ENCODE measurements around the gene NAA35. TPM values are rescaled to one million over a fixed set of nuclear protein-coding genes. Genes with fewer than 3 reads are reported as not detected.

Gene NAA35
- total and polyA plus RNA-seq, 2 experiments from 2014 or later, result 17.8 to 28.6 TPM

GRCh38 chr9:85978496-85978895 lies 37.5 kb downstream of the NAA35 start:
- Histone ChIP-seq H3K4me3 (no peak overlapping the region), H3K27ac (no peak overlapping the region), H2AFZ (no peak overlapping the region), H3K27me3 (no peaks in the 10 kb centered on the region), H3K36me3 (replicated peaks; ENCODE audit: insufficient read depth, low read depth) (no peaks in the 10 kb centered on the region), H3K79me2 (no peaks in the 10 kb centered on the region), H4K20me1 (ENCODE audit: insufficient read depth, poor library complexity, severe bottlenecking) (no peaks in the 10 kb centered on the region), H3K4me2 (no peak overlapping the region), H3K9me2 (replicated peaks; ENCODE audit: insufficient read depth) (no peaks in the 10 kb centered on the region), H3K4me1 (ENCODE audit: insufficient read depth) (no peaks in the 10 kb centered on the region), H3K9me3 (ENCODE audit: low read depth) (no peaks in the 10 kb centered on the region)
- no peak for TF ChIP-seq EZH2 (IDR thresholded peaks at IDR 0.05; ENCODE audit: borderline replicate concordance)
- TF ChIP-seq CTCF (IDR thresholded peaks at IDR 0.05; ENCODE audit: poor library complexity), result no peak
- no peak for TF ChIP-seq EZH2phosphoT487 (IDR thresholded peaks at IDR 0.05; ENCODE audit: low read depth, severe bottlenecking, unreplicated experiment)
- no peak for DNase-seq (ENCODE audit: low spot score)
- 93% methylated on average over 4 of the region's 4 CpGs for WGBS (ENCODE audit: low lambda C conversion rate, missing lambda C conversion rate)

GRCh38 chr9:85981369-85981768 lies 40.4 kb downstream of the NAA35 start:
- H2AFZ ChIP-seq, result no peak overlapping the region

GRCh38 chr9:85984457-85984856 lies 43.5 kb downstream of the NAA35 start:
- no peak for DNase-seq (ENCODE audit: low spot score)
- H3K4me1 ChIP-seq (ENCODE audit: insufficient read depth), result no peaks in the 10 kb centered on the region
- H3K9me3 ChIP-seq (ENCODE audit: low read depth), result no peaks in the 10 kb centered on the region
- TF ChIP-seq EZH2phosphoT487 (IDR thresholded peaks at IDR 0.05; ENCODE audit: low read depth, severe bottlenecking, unreplicated experiment) (no peak), CTCF (IDR thresholded peaks at IDR 0.05; ENCODE audit: poor library complexity) (no peak)
- H3K4me2 ChIP-seq, result no peak overlapping the region
- no peaks in the 10 kb centered on the region for H3K9me2 ChIP-seq (replicated peaks; ENCODE audit: insufficient read depth)
- H3K27me3 ChIP-seq, result no peaks in the 10 kb centered on the region
- H3K79me2 ChIP-seq, result peaks cover 3% of the 10 kb centered on the region
- H3K36me3 ChIP-seq (replicated peaks; ENCODE audit: insufficient read depth, low read depth), result no peaks in the 10 kb centered on the region
- 98% methylated on average over 2 of the region's 2 CpGs for WGBS (ENCODE audit: low lambda C conversion rate, missing lambda C conversion rate)
- no peak overlapping the region for H3K27ac ChIP-seq
- H2AFZ ChIP-seq, result no peak overlapping the region
- H3K4me3 ChIP-seq, result no peak overlapping the region
- H4K20me1 ChIP-seq (ENCODE audit: insufficient read depth, poor library complexity, severe bottlenecking), result no peaks in the 10 kb centered on the region

More at GRCh38 chr9:85981369-85981768, 40.4 kb downstream of the NAA35 start:
- WGBS (ENCODE audit: low lambda C conversion rate, missing lambda C conversion rate), result 78% methylated on average over 3 of the region's 3 CpGs
- TF ChIP-seq CTCF (IDR thresholded peaks at IDR 0.05; ENCODE audit: poor library complexity) (no peak), EZH2 (IDR thresholded peaks at IDR 0.05; ENCODE audit: borderline replicate concordance) (no peak), EZH2phosphoT487 (IDR thresholded peaks at IDR 0.05; ENCODE audit: low read depth, severe bottlenecking, unreplicated experiment) (no peak)
- Histone ChIP-seq H3K27ac (no peak overlapping the region), H4K20me1 (ENCODE audit: insufficient read depth, poor library complexity, severe bottlenecking) (no peaks in the 10 kb centered on the region), H3K4me2 (no peak overlapping the region), H3K9me2 (replicated peaks; ENCODE audit: insufficient read depth) (no peaks in the 10 kb centered on the region), H3K79me2 (peaks cover 3% of the 10 kb centered on the region), H3K4me1 (ENCODE audit: insufficient read depth) (no peaks in the 10 kb centered on the region), H3K36me3 (replicated peaks; ENCODE audit: insufficient read depth, low read depth) (no peaks in the 10 kb centered on the region), H3K27me3 (no peaks in the 10 kb centered on the region), H3K9me3 (ENCODE audit: low read depth) (no peaks in the 10 kb centered on the region), H3K4me3 (no peak overlapping the region)
- DNase-seq (ENCODE audit: low spot score), result no peak

GRCh38 chr9:85987236-85987635 lies 46.3 kb downstream of the NAA35 start:
- H3K36me3 ChIP-seq (replicated peaks; ENCODE audit: insufficient read depth, low read depth), result no peaks in the 10 kb centered on the region
- WGBS (ENCODE audit: low lambda C conversion rate, missing lambda C conversion rate), result 91% methylated on average over 3 of the region's 3 CpGs
- H3K4me3 ChIP-seq, result no peak overlapping the region
- H3K9me3 ChIP-seq (ENCODE audit: low read depth), result no peaks in the 10 kb centered on the region
- no peaks in the 10 kb centered on the region for H3K27me3 ChIP-seq
- no peaks in the 10 kb centered on the region for H3K9me2 ChIP-seq (replicated peaks; ENCODE audit: insufficient read depth)
- H3K79me2 ChIP-seq, result peaks cover 3% of the 10 kb centered on the region
- H3K4me2 ChIP-seq, result no peak overlapping the region
- TF ChIP-seq CTCF (IDR thresholded peaks at IDR 0.05; ENCODE audit: poor library complexity) (no peak), EZH2 (IDR thresholded peaks at IDR 0.05; ENCODE audit: borderline replicate concordance) (no peak), EZH2phosphoT487 (IDR thresholded peaks at IDR 0.05; ENCODE audit: low read depth, severe bottlenecking, unreplicated experiment) (no peak)
- H2AFZ ChIP-seq, result no peak overlapping the region
- H4K20me1 ChIP-seq (ENCODE audit: insufficient read depth, poor library complexity, severe bottlenecking), result no peaks in the 10 kb centered on the region
- no peaks in the 10 kb centered on the region for H3K4me1 ChIP-seq (ENCODE audit: insufficient read depth)
- no peak overlapping the region for H3K27ac ChIP-seq
- no peak for DNase-seq (ENCODE audit: low spot score)
